HepG2 (cell line): ENCODE measurements around the gene SERPINB13. TPM values are rescaled to one million over a fixed set of nuclear protein-coding genes. Genes with fewer than 3 reads are reported as not detected.

Experiments
- ATAC-seq: fragments of 200-7000 bp; cut with Tn5 transposase; 3 replicates; pipeline ENCODE4 v1.9.1; 2020; ENCODE audit warnings: mild to moderate bottlenecking, moderate library complexity
- BruUV-seq: library from RNA; stranded (reverse); fragments of 400-500 nt; replicated peaks from 2 replicates; lab custom pipeline; 2021; lab: Mats Ljungman, UMichigan
- CTCF ChIA-PET: fragments of 300-600 bp; formaldehyde crosslinking; extraction: SDS; loops from one replicate; lab custom pipeline; 2021; ENCODE audit warnings: low total read pairs, inconsistent platforms, low intra/inter-chr PET ratio; lab: Yijun Ruan, JAX
- POLR2A ChIA-PET: fragments of 350-600 bp; sonication (Branson Sonifier 250); formaldehyde crosslinking; loops from one replicate; lab custom pipeline; 2020; ENCODE audit warnings: antibody characterized with exemption, inconsistent platforms; lab: Yijun Ruan, JAX
- DNase-seq: peaks from one replicate; pipeline ENCODE4 v3.0.0-alpha.2; 2015; ENCODE audit warnings: low spot score
- FAIRE-seq: peaks from 3 replicates; lab custom pipeline; 2011; peaks lifted over from hg19 to GRCh38; lab: Jason Lieb, UNC
- H2AFZ ChIP-seq: one replicate; pipeline ENCODE4 v1.6.1; 2011; ENCODE audit warnings: low read length, inconsistent platforms
- H3K27ac ChIP-seq: fragments of 300-600 bp; 3 replicates; pipeline ENCODE4 v1.8.0; 2011; ENCODE audit warnings: mixed run types, mild to moderate bottlenecking, mixed read lengths, low read length, inconsistent platforms; ENCODE audit not compliant: insufficient read depth; ENCODE audit errors: extremely low read length
- H3K27me3 ChIP-seq, 2 experiments: fragments of 200-600 bp in 1 of 2; 2 replicates in 1 of 2; 3 replicates in 1 of 2; pipeline versions ENCODE4 v1.6.0 to v1.8.0; 2011; ENCODE audit warnings: low read length in 2 of 2, mild to moderate bottlenecking in 2 of 2, moderate library complexity in 2 of 2, inconsistent platforms in 1 of 2; ENCODE audit not compliant: insufficient read depth in 2 of 2, control insufficient read depth in 1 of 2
- H3K36me3 ChIP-seq, 2 experiments: fragments of 200-600 bp in 1 of 2; replicated peaks in 1 of 2; 2 replicates in 1 of 2; 3 replicates in 1 of 2; pipeline versions ENCODE4 v1.5.1 to v1.8.0; 2011; ENCODE audit warnings: low read length in 2 of 2, inconsistent platforms in 1 of 2; ENCODE audit not compliant: insufficient read depth in 2 of 2, control insufficient read depth in 1 of 2
- H3K4me1 ChIP-seq: 2 replicates; pipeline ENCODE4 v1.5.1; 2012; ENCODE audit warnings: low read length, inconsistent platforms; ENCODE audit not compliant: insufficient read depth
- H3K4me2 ChIP-seq: 2 replicates; pipeline ENCODE4 v1.6.0; 2011; ENCODE audit warnings: low read depth, low read length, inconsistent platforms
- H3K4me3 ChIP-seq, 3 experiments: fragments of 200-600 bp in 1 of 3; sonication (generic), shearing (Covaris generic) in 1 of 3; replicated peaks in 1 of 3; 2 replicates each; pipeline ENCODE4 v1.5.1; 2011 to 2016; ENCODE audit warnings: low read length in 3 of 3, inconsistent platforms in 2 of 3, low read depth in 2 of 3, mild to moderate bottlenecking in 2 of 3, control low read depth in 1 of 3, mixed read lengths in 1 of 3; ENCODE audit not compliant: insufficient read depth in 1 of 3
- H3K79me2 ChIP-seq: one replicate; pipeline ENCODE4 v1.6.1; 2011; ENCODE audit warnings: low read length, inconsistent platforms; ENCODE audit not compliant: insufficient read depth
- H3K9ac ChIP-seq: 2 replicates; pipeline ENCODE4 v1.6.0; 2011; ENCODE audit warnings: mild to moderate bottlenecking, low read depth, low read length, inconsistent platforms; ENCODE audit not compliant: insufficient read depth
- H3K9me3 ChIP-seq: 2 replicates; pipeline ENCODE4 v1.5.1; 2012; ENCODE audit warnings: mild to moderate bottlenecking, low read length
- H4K20me1 ChIP-seq: 2 replicates; pipeline ENCODE4 v1.6.0; 2011; ENCODE audit warnings: inconsistent platforms, mild to moderate bottlenecking, low read length, moderate library complexity; ENCODE audit not compliant: insufficient read depth
- ARID2 ChIP-seq: sonication (generic); formaldehyde crosslinking; IDR thresholded peaks from 2 replicates; pipeline ENCODE4 v1.8.1; 2022; ENCODE audit warnings: mild to moderate bottlenecking, missing genetic modification reagents, borderline replicate concordance
- ATF7 ChIP-seq, 2 experiments: fragments of 450-650 bp in 1 of 2; sonication (generic) in 1 of 2; formaldehyde crosslinking in 1 of 2; IDR thresholded peaks; 2 replicates each; pipeline versions ENCODE4 v1.4.0 to v1.6.1; 2016 to 2020; ENCODE audit warnings: antibody characterized with exemption in 1 of 2, mild to moderate bottlenecking in 1 of 2, missing genetic modification reagents in 1 of 2
- BRD4 ChIP-seq: sonication (generic); formaldehyde crosslinking; IDR thresholded peaks from 2 replicates; pipeline ENCODE4 v1.4.0; 2020; ENCODE audit warnings: missing genetic modification reagents
- DZIP1 ChIP-seq: sonication (generic); formaldehyde crosslinking; IDR thresholded peaks from 2 replicates; pipeline ENCODE4 v1.5.0; 2020; ENCODE audit warnings: mild to moderate bottlenecking, missing genetic modification reagents
- ELK4 ChIP-seq: sonication (generic); formaldehyde crosslinking; IDR thresholded peaks from 2 replicates; pipeline ENCODE4 v1.9.0; 2021; ENCODE audit warnings: missing genetic modification reagents, borderline replicate concordance
- FOXC1 ChIP-seq: sonication (generic); formaldehyde crosslinking; IDR thresholded peaks from 2 replicates; pipeline ENCODE4 v1.8.0; 2022; ENCODE audit warnings: mild to moderate bottlenecking, missing genetic modification reagents, borderline replicate concordance
- FOXO1 ChIP-seq: sonication (generic); formaldehyde crosslinking; IDR thresholded peaks from 2 replicates; pipeline ENCODE4 v1.4.0; 2020; ENCODE audit warnings: missing genetic modification reagents
- GATA4 ChIP-seq: sonication (generic); IDR thresholded peaks from 2 replicates; pipeline ENCODE4 v1.6.1; 2016; ENCODE audit warnings: antibody characterized with exemption, low read depth, borderline replicate concordance
- MTA1 ChIP-seq: sonication (generic); formaldehyde crosslinking; IDR thresholded peaks from 2 replicates; pipeline ENCODE4 v1.4.0; 2020; ENCODE audit warnings: missing genetic modification reagents, mild to moderate bottlenecking, borderline replicate concordance
- NFE2 ChIP-seq: sonication (generic); formaldehyde crosslinking; IDR thresholded peaks from 2 replicates; pipeline ENCODE4 v1.4.0; 2020; ENCODE audit warnings: missing genetic modification reagents
- NKX3-1 ChIP-seq: sonication (generic); formaldehyde crosslinking; IDR thresholded peaks from 2 replicates; pipeline ENCODE4 v1.5.0; 2020; ENCODE audit warnings: missing genetic modification reagents
- NR2F6 ChIP-seq, 2 experiments: IDR thresholded peaks; 2 replicates each; pipeline ENCODE4 v1.6.1; 2016; ENCODE audit warnings: antibody characterized with exemption in 1 of 2, mild to moderate bottlenecking in 1 of 2
- PHF5A ChIP-seq: IDR thresholded peaks from one replicate; pipeline ENCODE4 v1.6.1; 2018; ENCODE audit warnings: low read depth, missing genetic modification reagents; ENCODE audit not compliant: unreplicated experiment
- POGZ ChIP-seq: sonication (generic); formaldehyde crosslinking; IDR thresholded peaks from 2 replicates; pipeline ENCODE4 v1.4.0; 2020; ENCODE audit warnings: mild to moderate bottlenecking, missing genetic modification reagents
- RARA ChIP-seq: IDR thresholded peaks from 2 replicates; pipeline ENCODE4 v1.6.1; 2016; ENCODE audit warnings: missing genetic modification reagents, missing compliant biosample characterization
- TRIM24 ChIP-seq: sonication (generic); formaldehyde crosslinking; IDR thresholded peaks from 2 replicates; pipeline ENCODE4 v1.8.0; 2022; ENCODE audit warnings: mild to moderate bottlenecking, missing genetic modification reagents
- ZNF317 ChIP-seq: sonication (generic); formaldehyde crosslinking; IDR thresholded peaks from 2 replicates; pipeline ENCODE4 v1.5.0; 2020; ENCODE audit warnings: mild to moderate bottlenecking, missing genetic modification reagents
- ZNF788 ChIP-seq: sonication (generic); formaldehyde crosslinking; IDR thresholded peaks from 2 replicates; pipeline ENCODE4 v1.5.0; 2020; ENCODE audit warnings: mild to moderate bottlenecking, missing genetic modification reagents, borderline replicate concordance
- ZNF800 ChIP-seq: sonication (generic); formaldehyde crosslinking; IDR thresholded peaks from 2 replicates; pipeline ENCODE4 v1.4.0; 2020; ENCODE audit warnings: missing genetic modification reagents
- WGBS: methylation state at CpG from one replicate; pipeline ENCODE4 v1.1.6; 2017; ENCODE audit warnings: low lambda C conversion rate; 5-methylcytosine and 5-hydroxymethylcytosine counted together
- in situ Hi-C: cut with HindIII; loops from 2 replicates; pipeline ENCODE4 v1.10.0; 2017; ENCODE audit warnings: low pct_unique_long_range_greater_than_20kb; ENCODE audit not compliant: extremely low pct_ligation_motif_present
- intact Hi-C: fragments of 100-400 bp; cut with micrococcal nuclease; formaldehyde crosslinking; loops from one replicate; pipeline ENCODE4 v1.10.0; 2022; ENCODE audit not compliant: unreplicated experiment
- polyA plus RNA-seq, 8 experiments: library from polyadenylated mRNA; depleted of rRNA in 3 of 8; stranded (reverse) in 7 of 8; unstranded in 1 of 8; fragments of >200 nt; fragmentation: Illumina TruSeq in 4 of 8; extraction: Trizol in 4 of 8; gene quantifications; 2 replicates each; pipeline versions ENCODE4 v1.2.1 to v1.2.3, GENCODE V29; 2011 to 2016; ENCODE audit warnings: low read depth in 4 of 8, missing spikeins in 1 of 8, mixed read lengths in 1 of 8; ENCODE audit not compliant: insufficient read depth in 1 of 8
- total RNA-seq, 5 experiments: library from RNA; depleted of rRNA; stranded (reverse); fragments of >200 nt; fragmentation: Illumina TruSeq; extraction: Trizol; gene quantifications; 2 replicates each; pipeline ENCODE4 v1.2.3, GENCODE V29; 2016; ENCODE audit warnings: low read depth in 1 of 5

The SERPINB13 gene
- total and polyA plus RNA-seq, 2 of the 13 experiments (the other 11 are each of a cell fraction or from before 2014, with no cell fraction given), result not detected

- H3K9me3 ChIP-seq, result no peaks in the 10 kb centered on the region
- H3K36me3 ChIP-seq, result no peaks in the 10 kb centered on the region
- no TSS peak for BruUV-seq
- no peak overlapping the region for H3K9ac ChIP-seq
- H3K27me3 ChIP-seq, result no peaks in the 10 kb centered on the region; a peak in 1 of 5 replicates
- no peak overlapping the region for H3K27ac ChIP-seq
- WGBS, result 2% methylated on average over 3 of the region's 4 CpGs
- TF ChIP-seq TRIM24 (CRISPR knock-in tag), result no peak
- no peak for TF ChIP-seq ATF7 (IDR thresholded peaks at IDR 0.05)
- no peak for TF ChIP-seq ATF7 (CRISPR knock-in tag; IDR thresholded peaks at IDR 0.05)
- no peak for TF ChIP-seq ELK4 (CRISPR knock-in tag)
- no peak for TF ChIP-seq NR2F6 (IDR thresholded peaks at IDR 0.05)
- TF ChIP-seq NR2F6 (CRISPR knock-in tag; IDR thresholded peaks at IDR 0.05), result no peak
- no peak for TF ChIP-seq NFE2
- TF ChIP-seq POGZ (CRISPR knock-in tag), result no peak
- no peak for TF ChIP-seq MTA1
- TF ChIP-seq GATA4, result no peak
- no peak for TF ChIP-seq DZIP1
- no peak for TF ChIP-seq NKX3-1 (CRISPR knock-in tag)
- no peak for TF ChIP-seq FOXO1 (CRISPR knock-in tag)
- no peak for TF ChIP-seq ZNF800 (CRISPR knock-in tag)
- no peak for TF ChIP-seq ZNF317 (CRISPR knock-in tag)
- no peak for TF ChIP-seq PHF5A (CRISPR knock-in tag)
- TF ChIP-seq ARID2 (CRISPR knock-in tag), result no peak
- TF ChIP-seq BRD4 (CRISPR knock-in tag), result no peak
- TF ChIP-seq FOXC1 (CRISPR knock-in tag), result no peak
- no peak for TF ChIP-seq ZNF788 (CRISPR knock-in tag)
- TF ChIP-seq RARA (CRISPR knock-in tag), result no peak
- DNase-seq (no peak), ATAC-seq (no peak), FAIRE-seq (no peak)
- H3K4me1 ChIP-seq, result no peaks in the 10 kb centered on the region
- no peak overlapping the region for H2AFZ ChIP-seq
- ChIA-PET CTCF (no interaction called here), POLR2A (no interaction called here)
- no peak overlapping the region for H3K4me2 ChIP-seq
- H4K20me1 ChIP-seq, result no peaks in the 10 kb centered on the region
- H3K79me2 ChIP-seq, result no peaks in the 10 kb centered on the region
- in situ Hi-C loops, result no loop called here
- intact Hi-C loops, result no loop called here
- H3K4me3 ChIP-seq, result no peak overlapping the region
Observed at GRCh38 chr18:63604791-63605567, 17.8 kb downstream of the SERPINB13 start.
